ENCODE measurements around the gene TARS3.

The TARS3 gene

DNA sequence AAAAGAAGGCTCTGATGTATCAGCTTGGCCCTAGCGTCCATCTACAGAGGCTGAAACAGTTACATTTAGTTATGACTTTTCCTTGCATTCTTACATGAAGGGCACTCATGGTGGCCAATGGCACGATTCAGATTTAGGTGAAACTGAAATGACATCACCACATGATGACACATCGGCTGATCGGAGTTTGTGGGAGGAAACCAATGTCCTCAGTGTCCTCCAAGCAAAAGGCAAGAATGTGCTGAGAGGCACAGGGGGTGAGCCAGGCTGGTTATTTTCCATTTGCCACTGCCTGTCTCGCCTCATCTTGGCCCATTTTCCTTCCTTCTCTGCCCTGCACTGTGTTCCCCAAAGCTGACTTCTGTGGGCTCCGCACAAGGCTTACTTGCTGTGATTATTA, 34.4 kb downstream of the TARS3 start:
- Histone ChIP-seq H3K36me3 (ENCODE audit: insufficient read depth, low read length) (no peaks in the 10 kb centered on the region), H3K79me2 (ENCODE audit: insufficient read depth, low read length) (no peaks in the 10 kb centered on the region), H3K9ac (ENCODE audit: low read depth, low read length) (no peak overlapping the region), H4K20me1 (ENCODE audit: insufficient read depth, low read length) (no peaks in the 10 kb centered on the region), H3K27ac (ENCODE audit: low read length) (no peak overlapping the region), H2AFZ (ENCODE audit: low read depth, low read length) (no peak overlapping the region), H3K4me1 (ENCODE audit: insufficient read depth, low read length) (peaks cover 18% of the 10 kb centered on the region), H3K9me3 (ENCODE audit: insufficient read depth, low read length, severe bottlenecking) (no peaks in the 10 kb centered on the region), H3K4me3 (ENCODE audit: low read depth in 1 of 2, low read length in 2 of 2) (no peak overlapping the region), H3K27me3 (ENCODE audit: insufficient read depth, low read length, poor library complexity) (no peaks in the 10 kb centered on the region), H3K4me2 (ENCODE audit: insufficient read depth, low read length) (no peak overlapping the region)
- ATAC-seq (ENCODE audit: insufficient read depth, low read depth) = no peak
- DNase-seq = no peak
- TF ChIP-seq EZH2 (IDR thresholded peaks at IDR 0.05; ENCODE audit: borderline replicate concordance, low read depth, low read length, severe bottlenecking) = no peak
- TF ChIP-seq, protein P1, sequence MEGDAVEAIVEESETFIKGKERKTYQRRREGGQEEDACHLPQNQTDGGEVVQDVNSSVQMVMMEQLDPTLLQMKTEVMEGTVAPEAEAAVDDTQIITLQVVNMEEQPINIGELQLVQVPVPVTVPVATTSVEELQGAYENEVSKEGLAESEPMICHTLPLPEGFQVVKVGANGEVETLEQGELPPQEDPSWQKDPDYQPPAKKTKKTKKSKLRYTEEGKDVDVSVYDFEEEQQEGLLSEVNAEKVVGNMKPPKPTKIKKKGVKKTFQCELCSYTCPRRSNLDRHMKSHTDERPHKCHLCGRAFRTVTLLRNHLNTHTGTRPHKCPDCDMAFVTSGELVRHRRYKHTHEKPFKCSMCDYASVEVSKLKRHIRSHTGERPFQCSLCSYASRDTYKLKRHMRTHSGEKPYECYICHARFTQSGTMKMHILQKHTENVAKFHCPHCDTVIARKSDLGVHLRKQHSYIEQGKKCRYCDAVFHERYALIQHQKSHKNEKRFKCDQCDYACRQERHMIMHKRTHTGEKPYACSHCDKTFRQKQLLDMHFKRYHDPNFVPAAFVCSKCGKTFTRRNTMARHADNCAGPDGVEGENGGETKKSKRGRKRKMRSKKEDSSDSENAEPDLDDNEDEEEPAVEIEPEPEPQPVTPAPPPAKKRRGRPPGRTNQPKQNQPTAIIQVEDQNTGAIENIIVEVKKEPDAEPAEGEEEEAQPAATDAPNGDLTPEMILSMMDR (IDR thresholded peaks at IDR 0.05; ENCODE audit: borderline replicate concordance, extremely low read depth, low read length, poor library complexity, severe bottlenecking) = no peak

- Histone ChIP-seq H3K4me3 (ENCODE audit: low read depth in 1 of 2, low read length in 2 of 2) (no peak overlapping the region), H3K4me1 (ENCODE audit: insufficient read depth, low read length) (no peaks in the 10 kb centered on the region), H3K9me3 (ENCODE audit: insufficient read depth, low read length, severe bottlenecking) (no peaks in the 10 kb centered on the region), H3K27me3 (ENCODE audit: insufficient read depth, low read length, poor library complexity) (no peaks in the 10 kb centered on the region), H3K4me2 (ENCODE audit: insufficient read depth, low read length) (no peak overlapping the region), H4K20me1 (ENCODE audit: insufficient read depth, low read length) (no peaks in the 10 kb centered on the region), H3K9ac (ENCODE audit: low read depth, low read length) (no peak overlapping the region), H3K27ac (ENCODE audit: low read length) (no peak overlapping the region), H3K79me2 (ENCODE audit: insufficient read depth, low read length) (no peaks in the 10 kb centered on the region), H2AFZ (ENCODE audit: low read depth, low read length) (no peak overlapping the region), H3K36me3 (ENCODE audit: insufficient read depth, low read length) (peaks cover 7% of the 10 kb centered on the region; the same call in 1 of the 2 replicates)
- TF ChIP-seq, protein P1 (IDR thresholded peaks at IDR 0.05; ENCODE audit: borderline replicate concordance, extremely low read depth, low read length, poor library complexity, severe bottlenecking) = no peak
- no peak for TF ChIP-seq EZH2 (IDR thresholded peaks at IDR 0.05; ENCODE audit: borderline replicate concordance, low read depth, low read length, severe bottlenecking)
- DNase-seq (no peak), ATAC-seq (ENCODE audit: insufficient read depth, low read depth) (no peak)
These were observed 37.6 kb downstream of the TARS3 start for GRCh38 chr15:101686718-101687117.

DNA sequence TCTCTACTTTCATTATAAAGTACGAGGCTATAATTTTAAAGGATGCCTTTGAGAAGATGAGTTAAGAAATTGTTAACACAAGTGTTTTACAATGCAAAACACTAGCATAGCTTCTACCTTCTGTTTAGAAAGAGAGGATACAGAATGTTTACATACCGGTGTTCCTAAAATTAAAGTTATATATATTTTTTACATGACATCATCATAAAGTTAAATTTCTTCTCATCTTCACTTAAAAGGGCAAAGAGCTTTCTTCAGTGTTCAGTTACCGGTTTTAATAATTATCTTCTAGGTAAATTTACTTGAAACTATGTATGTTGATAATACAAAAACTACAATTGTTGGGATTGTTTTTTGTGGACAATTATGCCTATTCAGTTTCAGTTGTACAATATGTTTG, 39.4 kb downstream of the TARS3 start:
- Histone ChIP-seq H3K79me2 (ENCODE audit: insufficient read depth, low read length) (no peaks in the 10 kb centered on the region), H3K27me3 (ENCODE audit: insufficient read depth, low read length, poor library complexity) (no peaks in the 10 kb centered on the region), H3K9me3 (ENCODE audit: insufficient read depth, low read length, severe bottlenecking) (no peaks in the 10 kb centered on the region), H3K9ac (ENCODE audit: low read depth, low read length) (no peak overlapping the region), H4K20me1 (ENCODE audit: insufficient read depth, low read length) (no peaks in the 10 kb centered on the region), H3K4me1 (ENCODE audit: insufficient read depth, low read length) (no peaks in the 10 kb centered on the region), H3K27ac (ENCODE audit: low read length) (no peak overlapping the region), H3K4me3 (ENCODE audit: low read depth in 1 of 2, low read length in 2 of 2) (no peak overlapping the region), H2AFZ (ENCODE audit: low read depth, low read length) (no peak overlapping the region), H3K36me3 (ENCODE audit: insufficient read depth, low read length) (peaks cover 11% of the 10 kb centered on the region; the same call in 1 of the 2 replicates), H3K4me2 (ENCODE audit: insufficient read depth, low read length) (no peak overlapping the region)
- TF ChIP-seq, protein P1 (IDR thresholded peaks at IDR 0.05; ENCODE audit: borderline replicate concordance, extremely low read depth, low read length, poor library complexity, severe bottlenecking) = no peak
- no peak for TF ChIP-seq EZH2 (IDR thresholded peaks at IDR 0.05; ENCODE audit: borderline replicate concordance, low read depth, low read length, severe bottlenecking)
- ATAC-seq (ENCODE audit: insufficient read depth, low read depth) (no peak), DNase-seq (no peak)

DNA sequence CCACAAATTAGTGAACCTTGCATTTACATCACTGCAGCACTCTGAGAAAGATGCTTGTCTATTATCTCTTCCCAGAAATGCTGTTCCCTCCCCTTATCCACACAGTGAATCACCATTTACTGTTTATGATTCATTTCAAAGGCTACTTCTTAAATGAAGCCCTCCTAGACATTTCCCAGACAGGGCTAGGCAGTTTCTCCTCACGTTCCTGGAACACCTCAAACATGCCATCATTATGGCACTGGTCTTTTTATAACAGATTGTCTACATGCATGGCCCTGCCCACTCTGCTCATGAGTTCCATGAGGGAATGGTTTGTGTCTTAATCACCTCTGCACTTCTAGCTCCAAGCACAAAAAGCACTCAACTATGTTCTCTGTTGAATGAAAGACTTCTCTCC, 39.9 kb downstream of the TARS3 start:
- no peaks in the 10 kb centered on the region for H3K4me1 ChIP-seq (ENCODE audit: insufficient read depth, low read length)
- H3K27me3 ChIP-seq (ENCODE audit: insufficient read depth, low read length, poor library complexity) = no peaks in the 10 kb centered on the region
- H4K20me1 ChIP-seq (ENCODE audit: insufficient read depth, low read length) = no peaks in the 10 kb centered on the region
- H2AFZ ChIP-seq (ENCODE audit: low read depth, low read length) = no peak overlapping the region
- ATAC-seq (ENCODE audit: insufficient read depth, low read depth) = no peak
- H3K79me2 ChIP-seq (ENCODE audit: insufficient read depth, low read length) = no peaks in the 10 kb centered on the region
- no peak overlapping the region for H3K27ac ChIP-seq (ENCODE audit: low read length)
- DNase-seq = no peak
- H3K9me3 ChIP-seq (ENCODE audit: insufficient read depth, low read length, severe bottlenecking) = no peaks in the 10 kb centered on the region
- no peak overlapping the region for H3K4me2 ChIP-seq (ENCODE audit: insufficient read depth, low read length)
- no peak overlapping the region for H3K4me3 ChIP-seq (ENCODE audit: low read depth in 1 of 2, low read length in 2 of 2)
- peaks cover 11% of the 10 kb centered on the region; the same call in 1 of the 2 replicates for H3K36me3 ChIP-seq (ENCODE audit: insufficient read depth, low read length)
- TF ChIP-seq, protein P1 (IDR thresholded peaks at IDR 0.05; ENCODE audit: borderline replicate concordance, extremely low read depth, low read length, poor library complexity, severe bottlenecking) = no peak
- TF ChIP-seq EZH2 (IDR thresholded peaks at IDR 0.05; ENCODE audit: borderline replicate concordance, low read depth, low read length, severe bottlenecking) = no peak
- H3K9ac ChIP-seq (ENCODE audit: low read depth, low read length) = no peak overlapping the region

Measured in DND-41 (cell line).